HG03060 (cell line): ENCODE measurements around the gene KCNN2.

ENCODE experiments used
- ATAC-seq: cut with Tn5 transposase; IDR thresholded peaks from one replicate; pipeline ENCODE4 v1.9.1; 2021; ENCODE audit warnings: low read depth, moderate number of reproducible peaks; ENCODE audit not compliant: unreplicated experiment

The KCNN2 gene

GRCh38 chr5:114361724-114362196 lies at the start of gene KCNN2:
TSS of gene KCNN2 (plus strand) at chr5:114362070. CDS start at chr5:114362140, 70 bp downstream.
- peak; percentile 47 for ATAC-seq

GRCh38 chr5:114312658-114313057 lies 49.2 kb upstream of the KCNN2 start:
- no peak for ATAC-seq

- no peak for ATAC-seq
Measured at GRCh38 chr5:114314061-114314460, 47.8 kb upstream of the KCNN2 start.

- ATAC-seq, result no peak
Measured at GRCh38 chr5:114316167-114316566, 45.7 kb upstream of the KCNN2 start.

- no peak for ATAC-seq
Measured at GRCh38 chr5:114317751-114318150, 44.1 kb upstream of the KCNN2 start.

GRCh38 chr5:114319236-114319635 lies 42.6 kb upstream of the KCNN2 start:
- ATAC-seq, result no peak

GRCh38 chr5:114319821-114320220 lies 42.0 kb upstream of the KCNN2 start:
- ATAC-seq, result no peak

GRCh38 chr5:114324282-114324681 lies 37.6 kb upstream of the KCNN2 start:
- no peak for ATAC-seq

GRCh38 chr5:114325541-114325940 lies 36.3 kb upstream of the KCNN2 start:
- no peak for ATAC-seq

- no peak for ATAC-seq
Measured at GRCh38 chr5:114327474-114327873, 34.4 kb upstream of the KCNN2 start.

- ATAC-seq, result peak; percentile 42
Measured at GRCh38 chr5:114327987-114328386, 33.9 kb upstream of the KCNN2 start.

GRCh38 chr5:114330916-114331531 lies 30.8 kb upstream of the KCNN2 start:
- ATAC-seq, result no peak

- ATAC-seq, result no peak
Measured at GRCh38 chr5:114332493-114332892, 29.4 kb upstream of the KCNN2 start.

- ATAC-seq, result no peak
Measured at GRCh38 chr5:114332925-114333324, 28.9 kb upstream of the KCNN2 start.

- ATAC-seq, result no peak
Measured at GRCh38 chr5:114335391-114335790, 26.5 kb upstream of the KCNN2 start.

- no peak for ATAC-seq
Measured at GRCh38 chr5:114339108-114339507, 22.8 kb upstream of the KCNN2 start.

GRCh38 chr5:114346181-114346580 lies 15.7 kb upstream of the KCNN2 start:
- ATAC-seq, result no peak

GRCh38 chr5:114355086-114355830 lies 6.6 kb upstream of the KCNN2 start:
- no peak for ATAC-seq

GRCh38 chr5:114358329-114358728 lies 3.5 kb upstream of the KCNN2 start:
- ATAC-seq, result no peak

GRCh38 chr5:114360357-114360756 lies 1.5 kb upstream of the KCNN2 start:
- no peak for ATAC-seq

GRCh38 chr5:114360816-114361723 lies 800 bp upstream of the KCNN2 start:
- ATAC-seq, result no peak
